Smooth muscle cell (in vitro differentiated cells): ENCODE measurements around the gene CRYGB. TPM values are rescaled to one million over a fixed set of nuclear protein-coding genes. Genes with fewer than 3 reads are reported as not detected.

Experiments used
- DNase-seq: peaks from one replicate; lab custom pipeline; 2025; ENCODE audit not compliant: unreplicated experiment; lab: John Stamatoyannopoulos, UW
- H2AFZ ChIP-seq: fragments of 200-600 bp; sonication (generic); 2 replicates; pipeline ENCODE4 v1.6.0; 2016; ENCODE audit warnings: antibody characterized with exemption, low read depth, mild to moderate bottlenecking
- H3F3A ChIP-seq: fragments of 200-600 bp; sonication (generic); 2 replicates; pipeline ENCODE4 v1.6.0; 2017; ENCODE audit warnings: antibody characterized with exemption, low read depth
- H3K27ac ChIP-seq: fragments of 200-600 bp; sonication (generic); 2 replicates; pipeline ENCODE4 v1.5.1; 2016; ENCODE audit warnings: low read depth, mild to moderate bottlenecking
- H3K27me3 ChIP-seq: fragments of 200-600 bp; sonication (generic); 2 replicates; pipeline ENCODE4 v1.6.1; 2016; ENCODE audit warnings: low read depth, mild to moderate bottlenecking
- H3K36me3 ChIP-seq: fragments of 200-600 bp; sonication (generic); 2 replicates; pipeline ENCODE4 v1.5.1; 2016; ENCODE audit warnings: low read depth
- H3K4me1 ChIP-seq: fragments of 200-600 bp; sonication (generic); 2 replicates; pipeline ENCODE4 v1.5.1; 2016; ENCODE audit warnings: low read depth
- H3K4me2 ChIP-seq: fragments of 200-600 bp; sonication (generic); 2 replicates; pipeline ENCODE4 v1.6.0; 2016; ENCODE audit warnings: mild to moderate bottlenecking
- H3K4me3 ChIP-seq: fragments of 200-600 bp; sonication (generic); 2 replicates; pipeline ENCODE4 v1.5.1; 2016; ENCODE audit warnings: mild to moderate bottlenecking
- H3K79me2 ChIP-seq: fragments of 200-600 bp; sonication (generic); 2 replicates; pipeline ENCODE4 v1.6.0; 2016; ENCODE audit warnings: low read depth, mild to moderate bottlenecking
- H3K9ac ChIP-seq: fragments of 200-600 bp; sonication (generic); 2 replicates; pipeline ENCODE4 v1.6.0; 2016; ENCODE audit warnings: low read depth
- H3K9me3 ChIP-seq: fragments of 200-600 bp; sonication (generic); replicated peaks from 2 replicates; pipeline ENCODE4 v1.5.1; 2016; ENCODE audit warnings: low read depth
- H4K20me1 ChIP-seq: fragments of 200-600 bp; sonication (generic); 2 replicates; pipeline ENCODE4 v1.6.0; 2016; ENCODE audit warnings: low read depth
- CTCF ChIP-seq: fragments of 200-600 bp; sonication (generic); IDR thresholded peaks from 2 replicates; pipeline ENCODE4 v1.5.1; 2017; ENCODE audit warnings: borderline replicate concordance, mild to moderate bottlenecking, antibody characterized with exemption; ENCODE audit not compliant: insufficient read depth, poor library complexity, severe bottlenecking
- WGBS: methylation state at CpG from one replicate; pipeline ENCODE4 v1.1.7; 2016; ENCODE audit warnings: low lambda C conversion rate; 5-methylcytosine and 5-hydroxymethylcytosine counted together
- polyA plus RNA-seq: library from polyadenylated mRNA; unstranded; fragments of >200 nt; fragmentation: Nextera tagmentation; extraction: Ambion mirVana; gene quantifications from 2 replicates; pipeline ENCODE4 v1.2.1, GENCODE V29; 2016
- total RNA-seq: library from RNA; depleted of rRNA; stranded (reverse); fragments of >200 nt; gene quantifications from 2 replicates; pipeline ENCODE4 v1.2.3, GENCODE V29; 2014

CRYGB gene
- total and polyA plus RNA-seq, 2 experiments from 2014 or later = not detected

DNA sequence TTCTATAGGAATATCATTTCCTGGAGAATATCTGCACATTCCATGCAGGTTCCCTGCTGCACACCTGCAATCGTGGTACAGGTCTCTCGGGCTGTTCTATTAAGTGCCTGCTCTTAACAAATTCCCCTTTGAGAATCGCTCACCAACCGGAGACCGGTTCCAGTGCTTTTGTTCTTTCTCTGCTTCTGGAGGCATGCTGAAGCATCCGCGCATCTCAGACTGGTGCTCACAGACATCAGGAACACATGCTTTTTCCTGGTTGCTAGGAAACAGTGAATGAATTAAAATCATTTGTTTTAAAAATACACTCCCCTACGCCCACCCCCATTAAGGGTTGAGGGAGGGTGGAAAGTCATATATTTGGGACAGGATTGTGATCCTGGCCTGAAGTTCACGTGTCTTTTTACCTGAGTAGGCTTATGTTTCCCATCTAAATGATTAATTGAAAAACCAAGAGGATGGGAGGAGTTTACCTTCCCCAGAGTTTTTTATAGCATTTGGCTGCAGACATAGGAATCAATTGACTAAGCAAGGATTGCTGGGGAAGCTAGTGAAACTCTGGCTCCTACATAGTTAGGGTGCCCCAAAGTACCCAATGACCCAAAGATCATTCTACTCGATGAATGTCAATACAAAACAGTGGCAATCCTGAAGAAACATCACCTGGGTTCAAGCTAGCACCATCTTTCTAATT, 44.0 kb upstream of the CRYGB start, which contains the start of gene C2orf80:
C2orf80 (minus strand) TSS at position 221 of the 694 bp plus-strand sequence. CDS start 3,044 bp downstream, outside the sequence.
- Histone ChIP-seq H3K27me3 (peaks cover 7% of the 10 kb centered on the region), H3K27ac (no peak within 1 kb of the TSS), H3K79me2 (no peaks in the 10 kb centered on the region), H2AFZ (no peak within 1 kb of the TSS), H4K20me1 (no peaks in the 10 kb centered on the region), H3K36me3 (no peaks in the 10 kb centered on the region), H3K9me3 (no peaks in the 10 kb centered on the region), H3K4me2 (no peak within 1 kb of the TSS), H3K4me3 (no peak within 1 kb of the TSS), H3K9ac (no peak within 1 kb of the TSS), H3K4me1 (peaks cover 10% of the 10 kb centered on the region), H3F3A (no peaks in the 10 kb centered on the region)
- WGBS = 91% methylated on average over 10 of the region's 10 CpGs
- no peak for DNase-seq
- no peak for TF ChIP-seq CTCF

GRCh38 chr2:208189069-208189809, 43.3 kb upstream of the CRYGB start:
- no peak overlapping the region for H2AFZ ChIP-seq
- H3K27ac ChIP-seq = no peak overlapping the region
- no peak overlapping the region for H3K4me3 ChIP-seq
- no peaks in the 10 kb centered on the region for H3K79me2 ChIP-seq
- no peaks in the 10 kb centered on the region for H3K9me3 ChIP-seq
- H3K9ac ChIP-seq = no peak overlapping the region
- no peak for DNase-seq
- no peaks in the 10 kb centered on the region for H4K20me1 ChIP-seq
- WGBS = 89% methylated on average over 5 of the region's 5 CpGs
- H3K4me1 ChIP-seq = peaks cover 10% of the 10 kb centered on the region
- no peak for TF ChIP-seq CTCF
- peaks cover 12% of the 10 kb centered on the region for H3K27me3 ChIP-seq
- no peaks in the 10 kb centered on the region for H3K36me3 ChIP-seq
- H3F3A ChIP-seq = no peaks in the 10 kb centered on the region
- no peak overlapping the region for H3K4me2 ChIP-seq

DNA sequence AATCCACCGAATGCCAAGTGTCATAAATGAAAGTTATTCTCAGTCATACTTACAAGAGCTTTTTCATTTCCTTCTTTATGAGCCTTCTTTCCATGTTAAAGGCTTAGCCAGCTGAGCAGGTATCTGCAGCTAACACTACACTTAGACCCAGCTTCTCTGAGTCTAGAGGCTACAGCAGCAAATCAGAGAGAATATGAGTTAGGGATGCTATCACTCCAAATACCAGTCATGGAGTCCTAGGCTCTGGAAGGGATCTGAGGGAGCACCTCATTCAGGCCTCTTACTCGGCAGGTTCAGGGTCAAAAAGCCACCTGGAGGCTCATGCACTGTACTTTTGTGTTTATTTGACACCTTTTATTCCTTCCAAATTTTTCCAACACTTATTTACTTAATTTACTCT, 40.9 kb upstream of the CRYGB start:
- no peak overlapping the region for H3K9ac ChIP-seq
- H3K27ac ChIP-seq = no peak overlapping the region
- 91% methylated on average over 2 of the region's 2 CpGs for WGBS

More for the DNA sequence above, 40.9 kb upstream of the CRYGB start:
- H3K4me2 ChIP-seq = no peak overlapping the region
- no peaks in the 10 kb centered on the region for H3F3A ChIP-seq
- peaks cover 12% of the 10 kb centered on the region for H3K27me3 ChIP-seq
- no peaks in the 10 kb centered on the region for H4K20me1 ChIP-seq
- H3K9me3 ChIP-seq = no peaks in the 10 kb centered on the region
- no peak overlapping the region for H3K4me3 ChIP-seq
- TF ChIP-seq CTCF = no peak
- DNase-seq = no peak
- H3K79me2 ChIP-seq = no peaks in the 10 kb centered on the region
- H3K4me1 ChIP-seq = peaks cover 18% of the 10 kb centered on the region
- H3K36me3 ChIP-seq = no peaks in the 10 kb centered on the region
- H2AFZ ChIP-seq = no peak overlapping the region
